Measurements from ENCODE around the gene SYT11.
A peak's percentile ranks its signal among the peaks of the same experiment; 100 is the strongest.
"Not testable (repeated sequence)": the region's sequence is repeated elsewhere in the genome, so short reads cannot be mapped to it uniquely, and the experiment has no call there.

SYT11 gene

GRCh38 chr1:155904261-155904660 is 44.9 kb downstream of the SYT11 start:
- DNase-seq: no peak

GRCh38 chr1:155909894-155910293 is 50.5 kb downstream of the SYT11 start:
- DNase-seq: no peak

- peak; percentile 15 for DNase-seq
These were observed 51.3 kb downstream of the SYT11 start for GRCh38 chr1:155910621-155911121.

DNA sequence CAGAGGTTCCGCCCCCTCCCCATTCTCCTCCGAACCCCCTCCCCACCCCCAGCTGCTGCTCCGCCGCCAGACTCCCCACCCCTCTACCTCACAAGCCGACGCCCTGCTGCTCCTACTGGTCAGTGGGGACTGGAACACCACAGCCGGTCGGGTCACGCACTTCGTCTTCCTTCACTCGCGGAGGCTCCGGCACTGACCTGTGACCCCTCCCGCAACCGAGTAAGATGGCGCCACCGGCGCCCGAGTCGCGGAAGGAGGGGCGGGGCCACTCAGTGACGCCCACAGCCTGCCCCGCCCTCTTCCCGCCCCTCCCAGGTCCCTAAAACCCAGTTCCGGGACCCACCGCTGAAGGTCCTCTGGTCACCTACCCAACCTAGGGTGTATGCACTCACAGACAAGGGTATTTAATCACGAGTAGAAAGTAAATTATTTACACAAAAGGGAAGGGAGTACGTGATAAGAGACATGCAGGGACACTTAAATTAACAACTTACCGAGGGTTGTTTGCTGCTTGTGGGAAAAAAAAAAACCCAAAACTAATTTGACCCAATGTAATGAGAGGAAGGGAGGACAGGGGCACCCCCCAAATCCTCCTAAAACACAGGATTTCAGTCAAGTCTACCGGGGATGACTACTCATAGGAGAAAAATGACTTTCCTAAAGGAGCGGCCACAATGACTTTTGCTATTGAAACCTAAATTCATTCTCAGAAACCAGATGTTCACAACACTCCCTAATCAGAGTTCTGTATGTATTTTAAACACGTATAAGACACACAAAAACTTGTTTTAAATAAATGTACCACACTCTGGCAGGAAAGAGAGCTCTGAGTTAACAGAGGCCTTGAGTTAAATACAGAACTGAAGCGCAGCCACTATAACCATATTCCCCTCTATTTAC is 52.0 kb downstream of the SYT11 start, which contains the start of gene RIT1:
Gene RIT1 (minus strand): TSS at position 194 of the 900 bp plus-strand sequence. CDS start 588 bp downstream, outside the sequence.
- DNase-seq: peak; percentile 90

GRCh38 chr1:155912056-155912536 is 52.7 kb downstream of the SYT11 start:
- no peak for DNase-seq

DNA sequence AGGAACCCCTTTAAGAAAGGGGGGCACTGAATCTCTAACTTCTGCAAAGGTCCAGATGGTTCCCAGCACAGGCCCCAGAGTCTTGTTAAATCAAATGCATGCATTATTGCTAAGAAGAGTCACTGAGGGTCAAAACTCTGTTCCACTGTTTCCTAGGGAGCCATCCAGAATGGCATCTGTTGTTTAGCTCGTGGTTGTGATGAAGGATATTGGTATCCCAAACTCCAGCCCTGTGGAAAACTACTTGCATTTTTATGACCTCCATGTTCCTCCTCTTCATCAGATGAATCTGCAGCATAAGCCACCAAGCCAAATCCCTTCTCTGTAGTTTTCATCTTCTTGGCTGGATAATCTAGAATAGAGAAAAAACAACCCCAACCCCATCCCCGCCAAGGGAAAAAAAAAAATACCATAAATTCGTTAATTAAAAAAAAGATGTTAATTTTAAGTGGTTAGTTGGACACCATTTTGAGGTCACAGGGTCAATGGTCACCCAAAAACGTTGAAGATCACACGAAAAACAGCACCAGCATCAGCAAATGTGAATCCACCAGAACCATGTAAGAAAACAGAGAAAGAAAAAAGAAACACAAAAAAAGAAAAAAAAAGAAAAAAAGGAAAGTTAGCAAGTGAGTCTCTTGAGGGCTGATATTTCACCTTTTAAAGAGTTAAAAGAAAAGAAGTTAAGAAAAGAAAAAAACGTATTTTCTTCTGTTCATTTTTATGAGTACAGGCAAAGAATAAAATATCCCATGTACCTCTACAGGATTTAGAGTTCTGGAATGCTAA is 54.8 kb downstream of the SYT11 start:
- no peak for DNase-seq

- DNase-seq: no peak
These were observed 59.3 kb downstream of the SYT11 start for GRCh38 chr1:155918660-155919059.

DNA sequence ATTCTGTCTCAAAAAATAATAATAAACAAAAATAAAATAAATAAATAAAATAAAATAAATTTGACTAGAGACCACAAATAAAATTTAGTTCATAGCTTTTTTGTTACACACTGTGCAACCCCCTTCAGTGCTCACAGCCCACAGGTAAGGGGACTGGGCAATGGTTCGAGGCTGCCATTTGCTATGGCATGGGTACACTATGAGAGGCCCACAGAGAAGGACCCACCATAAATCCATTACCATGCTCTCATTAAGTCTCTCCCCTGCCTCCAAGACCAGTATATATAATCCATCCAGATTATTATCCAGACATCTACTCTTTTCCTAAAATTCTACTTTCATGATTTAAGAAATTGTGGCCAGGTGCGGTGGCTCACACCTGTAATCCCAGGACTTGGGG is 60.4 kb downstream of the SYT11 start:
- DNase-seq: no peak

DNA sequence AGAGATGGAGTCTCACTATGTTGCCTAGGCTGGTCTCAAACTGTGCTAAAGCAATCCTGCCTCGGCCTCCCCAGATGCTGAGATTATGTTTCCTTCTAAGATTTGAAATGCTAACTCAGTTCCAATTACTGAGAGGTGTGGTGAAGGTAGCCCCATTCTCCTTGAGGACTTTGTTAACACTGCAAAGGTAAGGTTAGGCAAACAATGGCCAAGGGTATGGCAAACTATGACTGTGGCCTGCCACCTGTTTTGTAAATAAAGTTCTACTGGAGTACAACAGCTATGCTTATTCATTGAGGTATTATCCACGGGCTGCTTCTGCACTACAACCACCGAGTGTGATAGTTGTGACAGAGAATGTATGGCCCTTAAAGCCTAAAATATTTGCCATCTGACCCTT is 61.4 kb downstream of the SYT11 start:
- DNase-seq: no peak

GRCh38 chr1:155925506-155925905 is 66.1 kb downstream of the SYT11 start:
- no peak for DNase-seq

DNA sequence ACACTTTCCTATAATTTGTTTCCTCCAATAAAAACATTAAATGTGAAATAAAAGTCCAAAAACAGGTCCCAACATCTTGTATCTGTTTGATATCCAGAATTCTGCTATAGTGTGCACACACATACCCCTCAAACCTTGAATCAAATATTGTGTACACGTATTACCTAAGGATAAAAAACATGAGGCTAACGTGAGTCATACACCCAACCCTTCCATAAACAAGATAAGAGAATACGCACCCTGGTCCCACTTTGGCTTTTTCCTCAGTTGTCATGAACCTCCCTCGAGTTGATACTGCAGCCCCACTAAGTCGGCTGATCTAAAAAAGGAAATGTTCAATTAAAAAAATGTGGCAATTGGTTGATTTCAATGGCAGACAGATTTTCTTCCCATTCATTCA is 69.7 kb downstream of the SYT11 start:
- DNase-seq: no peak

DNA sequence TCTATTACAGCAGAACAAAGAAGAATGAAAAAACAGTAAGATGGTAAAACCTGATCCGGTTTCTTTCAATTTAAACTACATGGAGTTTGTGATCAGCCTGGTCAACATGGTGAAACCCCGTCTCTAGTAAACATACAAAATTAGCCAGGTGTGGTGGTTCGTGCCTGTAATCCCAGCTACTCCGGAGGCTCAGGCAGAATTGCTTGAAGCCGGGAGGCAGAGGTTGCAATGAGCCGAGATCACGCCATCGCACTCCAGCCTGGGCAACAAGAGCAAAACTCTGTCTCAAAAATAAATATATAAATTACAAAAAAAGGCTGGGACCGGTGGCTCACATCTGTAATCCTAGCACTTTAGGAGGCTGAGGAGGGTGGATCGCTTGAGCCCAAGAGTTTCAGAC is 71.4 kb downstream of the SYT11 start:
- DNase-seq: not testable (repeated sequence)

GRCh38 chr1:155931332-155932038 is 72.1 kb downstream of the SYT11 start:
- no peak for DNase-seq

DNA sequence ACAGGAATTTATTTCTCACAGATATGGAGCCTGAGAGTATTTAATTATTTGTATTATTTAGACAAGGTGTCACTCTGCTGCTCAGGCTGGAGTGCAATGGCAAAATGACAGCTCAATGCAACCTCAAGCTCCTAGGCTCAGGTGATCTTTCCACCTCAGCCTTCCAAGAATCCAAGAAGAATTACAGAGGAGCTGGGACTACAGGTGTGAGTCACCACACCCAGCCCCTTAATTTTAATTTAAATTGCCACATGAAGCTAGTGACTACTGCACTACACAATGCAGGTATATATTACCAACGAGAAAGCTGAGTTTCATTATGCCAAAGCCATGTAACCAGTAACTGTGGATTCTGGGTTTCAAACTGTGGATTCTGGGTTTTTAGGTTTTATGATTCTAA is 72.7 kb downstream of the SYT11 start:
- DNase-seq: no peak

DNA sequence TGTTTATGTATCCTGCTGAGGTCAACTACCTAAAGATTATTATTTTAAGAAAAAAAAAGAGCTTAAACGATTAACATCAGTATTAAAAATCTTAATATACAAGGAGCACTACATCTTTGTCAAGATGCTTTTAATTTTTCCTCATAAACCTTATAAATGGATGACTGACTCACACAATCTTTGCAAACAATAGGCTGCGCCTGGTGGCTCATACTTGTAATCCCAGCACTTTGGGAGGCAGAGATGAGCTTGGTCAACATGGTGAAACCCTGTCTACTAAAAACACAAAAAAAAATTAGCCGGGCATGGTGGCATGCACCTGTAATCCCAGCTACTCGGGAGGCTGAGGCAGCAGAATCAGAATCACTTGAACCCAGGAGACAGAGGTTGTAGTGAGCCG is 73.1 kb downstream of the SYT11 start:
- no peak for DNase-seq

GRCh38 chr1:155933591-155934096 is 74.3 kb downstream of the SYT11 start:
- no peak for DNase-seq

GRCh38 chr1:155934097-155934935 is 74.9 kb downstream of the SYT11 start, which contains the start of gene KHDC4:
TSS of gene KHDC4 (minus strand) at chr1:155934413. CDS start at chr1:155934373, 40 bp downstream.
- peak; percentile 95 for DNase-seq

Measured in stimulated activated CD4-positive, alpha-beta T cell treated with anti-CD3 and anti-CD28 coated beads, Interleukin-15, amount 100 ng/mL, for 24 hours (primary cell).